Keratinocyte (primary cell): Measurements from ENCODE around the gene ADGRG1.

Experiments used
- CTCF ChIP-seq, 3 experiments: IDR thresholded peaks in 1 of 3; conservative IDR thresholded peaks in 1 of 3; optimal IDR thresholded peaks in 1 of 3; 2 replicates in 2 of 3; 3 replicates in 1 of 3; pipeline versions ENCODE3 to v1.5.1; 2011; ENCODE audit warnings: low read length in 3 of 3, mild to moderate bottlenecking in 3 of 3, moderate library complexity in 2 of 3, control low read depth in 1 of 3, inconsistent platforms in 1 of 3; ENCODE audit not compliant: insufficient read depth in 2 of 3; ENCODE audit errors: extremely low read depth in 1 of 3
- EZH2 ChIP-seq: IDR thresholded peaks from one replicate; pipeline ENCODE4 v1.6.1; 2012; ENCODE audit warnings: inconsistent platforms, mild to moderate bottlenecking, low read length, moderate library complexity

GRCh38 chr16:57706717-57707116 lies 78.3 kb downstream of the ADGRG1 start:
- TF ChIP-seq CTCF (optimal IDR thresholded peaks at IDR 0.05 in 1 of 3, IDR thresholded peaks at IDR 0.05 in 1 of 3, conservative IDR thresholded peaks at IDR 0.05 in 1 of 3; ENCODE audit: extremely low read depth in 1 of 3, insufficient read depth in 2 of 3, low read length in 3 of 3) (no peak), EZH2 (no peak)
